ENCODE results near the gene BTK.

BTK gene

GRCh38 chrX:101393530-101394305, 7.7 kb upstream of the BTK start:
- no peak for DNase-seq (ENCODE audit: low read depth in 2 of 2)

GRCh38 chrX:101391831-101392230, 5.8 kb upstream of the BTK start:
- DNase-seq (ENCODE audit: low read depth in 2 of 2): no peak

GRCh38 chrX:101390664-101391525, 4.9 kb upstream of the BTK start, which contains the start of gene RPL36A:
RPL36A (plus strand) TSS chrX:101391011; CDS start chrX:101391044, 33 bp downstream.
- DNase-seq (ENCODE audit: low read depth in 2 of 2): peak; percentile 50 to 55

GRCh38 chrX:101388604-101389003, 2.6 kb upstream of the BTK start:
- no peak for DNase-seq (ENCODE audit: low read depth in 2 of 2)

GRCh38 chrX:101386542-101386885, 523 bp upstream of the BTK start:
- DNase-seq (ENCODE audit: low read depth in 2 of 2): no peak

- no peak for DNase-seq (ENCODE audit: low read depth in 2 of 2)
Measured at GRCh38 chrX:101385026-101385684, 836 bp downstream of the BTK start.

- DNase-seq (ENCODE audit: low read depth in 2 of 2): no peak
Measured at GRCh38 chrX:101383679-101384205, 2.2 kb downstream of the BTK start.

GRCh38 chrX:101377547-101377946, 8.4 kb downstream of the BTK start:
- no peak for DNase-seq (ENCODE audit: low read depth in 2 of 2)

GRCh38 chrX:101370888-101371504, 15.0 kb downstream of the BTK start:
- DNase-seq (ENCODE audit: low read depth in 2 of 2): no peak

GRCh38 chrX:101369687-101370086, 16.3 kb downstream of the BTK start:
- no peak for DNase-seq (ENCODE audit: low read depth in 2 of 2)

- DNase-seq (ENCODE audit: low read depth in 2 of 2): no peak
Measured at GRCh38 chrX:101368800-101369199, 17.2 kb downstream of the BTK start.

GRCh38 chrX:101365301-101365795, 20.6 kb downstream of the BTK start:
- DNase-seq (ENCODE audit: low read depth in 2 of 2): no peak

GRCh38 chrX:101362757-101363156, 23.2 kb downstream of the BTK start:
- no peak for DNase-seq (ENCODE audit: low read depth in 2 of 2)

GRCh38 chrX:101362116-101362515, 23.9 kb downstream of the BTK start:
- DNase-seq (ENCODE audit: low read depth in 2 of 2): no peak

- no peak for DNase-seq (ENCODE audit: low read depth in 2 of 2)
Measured at GRCh38 chrX:101360390-101360789, 25.6 kb downstream of the BTK start.

GRCh38 chrX:101359966-101360365, 26.0 kb downstream of the BTK start:
- no peak for DNase-seq (ENCODE audit: low read depth in 2 of 2)

GRCh38 chrX:101357166-101357795, 28.7 kb downstream of the BTK start:
- no peak for DNase-seq (ENCODE audit: low read depth in 2 of 2)

- no peak for DNase-seq (ENCODE audit: low read depth in 2 of 2)
Measured at GRCh38 chrX:101349193-101349562, 36.8 kb downstream of the BTK start.

- peak; percentile 50 to 51 for DNase-seq (ENCODE audit: low read depth in 2 of 2)
Measured at GRCh38 chrX:101348452-101349192, 37.4 kb downstream of the BTK start, which contains the start of gene TIMM8A. TIMM8A (minus strand) TSS chrX:101348742; CDS start chrX:101348664, 78 bp downstream.

GRCh38 chrX:101347859-101348451, 38.0 kb downstream of the BTK start:
- DNase-seq (ENCODE audit: low read depth in 2 of 2): no peak
